Endothelial cell of umbilical vein (primary cell): ENCODE measurements around the gene MRPL54. TPM values are rescaled to one million over a fixed set of nuclear protein-coding genes. Genes with fewer than 3 reads are reported as not detected.
"Not testable (repeated sequence)": the region's sequence is repeated elsewhere in the genome, so short reads cannot be mapped to it uniquely, and the experiment has no call there.

Experiments used
- BruUV-seq: library from RNA; stranded (reverse); fragments of 400-500 nt; replicated peaks from 2 replicates; lab custom pipeline; 2021; lab: Mats Ljungman, UMichigan
- CTCF ChIA-PET: fragments of 300-600, 350-600 bp; sonication (Branson Sonifier 250); formaldehyde crosslinking; loops from one replicate; lab custom pipeline; 2021; ENCODE audit warnings: antibody characterized with exemption, inconsistent platforms; lab: Charles Lee
- POLR2A ChIA-PET: fragments of 300-600, 350-600 bp; sonication (Branson Sonifier 250); formaldehyde crosslinking; loops from one replicate; lab custom pipeline; 2021; ENCODE audit warnings: antibody characterized with exemption, inconsistent platforms; lab: Charles Lee
- DNase-seq: peaks from one replicate; pipeline ENCODE4 v3.0.0-alpha.2; 2011; ENCODE audit warnings: low read depth, low spot score
- FAIRE-seq: peaks from 2 replicates; lab custom pipeline; 2011; peaks lifted over from hg19 to GRCh38; lab: Jason Lieb, UNC
- H2AFZ ChIP-seq: 2 replicates; pipeline ENCODE4 v1.6.0; 2012; ENCODE audit warnings: low read depth, low read length, control low read depth, inconsistent platforms
- H3K27ac ChIP-seq: 2 replicates; pipeline ENCODE4 v1.5.1; 2011; ENCODE audit warnings: low read depth, mild to moderate bottlenecking, control low read depth, low read length, moderate library complexity; ENCODE audit not compliant: insufficient read depth
- H3K27me3 ChIP-seq, 2 experiments: 2 replicates each; pipeline versions ENCODE4 v1.6.0 to v1.6.1; 2011; ENCODE audit warnings: low read length in 2 of 2, mixed read lengths in 1 of 2; ENCODE audit not compliant: control insufficient read depth in 2 of 2, insufficient read depth in 2 of 2
- H3K36me3 ChIP-seq, 2 experiments: 2 replicates in 1 of 2; 3 replicates in 1 of 2; pipeline ENCODE4 v1.5.1; 2011; ENCODE audit warnings: low read length in 2 of 2, mild to moderate bottlenecking in 1 of 2, moderate library complexity in 1 of 2; ENCODE audit not compliant: control insufficient read depth in 2 of 2, insufficient read depth in 2 of 2; ENCODE audit errors: extremely low read depth in 1 of 2
- H3K4me1 ChIP-seq: 3 replicates; pipeline ENCODE4 v1.5.1; 2011; ENCODE audit warnings: mild to moderate bottlenecking, low read length; ENCODE audit not compliant: control insufficient read depth, insufficient read depth; ENCODE audit errors: extremely low read depth
- H3K4me2 ChIP-seq: 2 replicates; pipeline ENCODE4 v1.6.1; 2011; ENCODE audit warnings: low read length, control low read depth, mixed read lengths; ENCODE audit not compliant: insufficient read depth
- H3K4me3 ChIP-seq, 3 experiments: fragments of 200-600 bp in 1 of 3; sonication (generic), shearing (Covaris generic) in 1 of 3; replicated peaks in 1 of 3; 2 replicates each; pipeline ENCODE4 v1.5.1; 2011 to 2016; ENCODE audit warnings: control low read depth in 3 of 3, low read length in 3 of 3, mild to moderate bottlenecking in 2 of 3, inconsistent platforms in 1 of 3, low read depth in 1 of 3, moderate library complexity in 1 of 3; ENCODE audit not compliant: insufficient read depth in 1 of 3
- H3K79me2 ChIP-seq: 2 replicates; pipeline ENCODE4 v1.6.0; 2012; ENCODE audit warnings: low read length, inconsistent platforms; ENCODE audit not compliant: control insufficient read depth, insufficient read depth
- H3K9ac ChIP-seq: replicated peaks from 2 replicates; pipeline ENCODE3; 2011; ENCODE audit warnings: low read length, control low read depth; ENCODE audit not compliant: insufficient read depth; ENCODE audit errors: extremely low read depth
- H3K9me1 ChIP-seq: replicated peaks from 3 replicates; pipeline ENCODE4 v1.6.0; 2011; ENCODE audit warnings: mild to moderate bottlenecking, low read length; ENCODE audit not compliant: control insufficient read depth, insufficient read depth; ENCODE audit errors: extremely low read depth
- H3K9me3 ChIP-seq: replicated peaks from 2 replicates; pipeline ENCODE4 v1.5.1; 2012; ENCODE audit warnings: low read length, inconsistent platforms; ENCODE audit not compliant: control insufficient read depth, insufficient read depth
- H4K20me1 ChIP-seq: replicated peaks from 2 replicates; pipeline ENCODE3; 2011; ENCODE audit warnings: mild to moderate bottlenecking, low read length; ENCODE audit not compliant: control insufficient read depth, insufficient read depth; ENCODE audit errors: extremely low read depth
- EZH2 ChIP-seq: IDR thresholded peaks from 2 replicates; pipeline ENCODE4 v1.6.1; 2012; ENCODE audit warnings: borderline replicate concordance, low read depth, mild to moderate bottlenecking, moderate library complexity, low read length, inconsistent platforms; ENCODE audit not compliant: severe bottlenecking
- FOS ChIP-seq: IDR thresholded peaks from 2 replicates; pipeline ENCODE4 v1.6.1; 2011; ENCODE audit warnings: mild to moderate bottlenecking, low read length, moderate library complexity, borderline replicate concordance; ENCODE audit not compliant: insufficient read depth
- GATA2 ChIP-seq: IDR thresholded peaks from 2 replicates; pipeline ENCODE4 v1.7.0; 2011; ENCODE audit warnings: low read depth, mild to moderate bottlenecking, moderate library complexity, mixed read lengths, low read length; ENCODE audit not compliant: insufficient read length, insufficient read depth
- JUN ChIP-seq: IDR thresholded peaks from 2 replicates; pipeline ENCODE4 v1.6.1; 2011; ENCODE audit warnings: borderline replicate concordance, low read depth; ENCODE audit not compliant: insufficient read length, insufficient read depth
- MYC ChIP-seq: IDR thresholded peaks from one replicate; pipeline ENCODE4 v1.6.1; 2011; ENCODE audit warnings: mild to moderate bottlenecking, low read depth, low read length
- POLR2A ChIP-seq: IDR thresholded peaks from 2 replicates; pipeline ENCODE4 v1.6.1; 2012; ENCODE audit warnings: low read depth, mild to moderate bottlenecking, control low read depth, low read length
- POLR2AphosphoS5 ChIP-seq: IDR thresholded peaks from 2 replicates; pipeline ENCODE4 v1.6.1; 2012; ENCODE audit warnings: low read depth, mild to moderate bottlenecking, control low read depth, low read length, moderate library complexity; ENCODE audit not compliant: insufficient read depth
- dilution Hi-C: fragments of 300-500 bp; cut with MboI; formaldehyde crosslinking; loops from one replicate; pipeline ENCODE4 v1.15.0; 2019; ENCODE audit warnings: low sequenced_read_pairs; ENCODE audit not compliant: extremely low pct_ligation_motif_present
- intact Hi-C: fragments of 100-400 bp; cut with micrococcal nuclease; formaldehyde crosslinking; loops from one replicate; pipeline ENCODE4 v1.10.0; 2022
- polyA plus RNA-seq, 4 experiments: library from polyadenylated mRNA; depleted of rRNA in 3 of 4; stranded (reverse) in 3 of 4; unstranded in 1 of 4; fragments of >200 nt; gene quantifications; 2 replicates each; pipeline versions ENCODE4 v1.2.1 to v1.2.3, GENCODE V29; 2011 to 2012; ENCODE audit warnings: missing spikeins in 1 of 4
- total RNA-seq: library from RNA; stranded (reverse); gene quantifications from 2 replicates; pipeline ENCODE4 v1.2.3, GENCODE V29; 2021
- TF ChIP-seq, protein P1 (sequence below), 2 donors: IDR thresholded peaks; 1 replicate in 1 of 2; 2 replicates in 1 of 2; pipeline ENCODE4 v1.5.1; 2011; ENCODE audit warnings: low read length in 2 of 2, mild to moderate bottlenecking in 2 of 2, moderate library complexity in 2 of 2, control low read depth in 1 of 2, inconsistent platforms in 1 of 2, low read depth in 1 of 2; ENCODE audit not compliant: insufficient read depth in 1 of 2; ENCODE audit errors: extremely low read depth in 1 of 2
- TF ChIP-seq, protein P2 (sequence below): IDR thresholded peaks from 2 replicates; pipeline ENCODE4 v1.6.1; 2011; ENCODE audit not compliant: insufficient read depth, insufficient read length

Gene MRPL54
- total and polyA plus RNA-seq, 2 donors (not counting 3 experiments of a cell fraction or from before 2014, with no cell fraction given) = 76.3 to 93.1 TPM

DNA sequence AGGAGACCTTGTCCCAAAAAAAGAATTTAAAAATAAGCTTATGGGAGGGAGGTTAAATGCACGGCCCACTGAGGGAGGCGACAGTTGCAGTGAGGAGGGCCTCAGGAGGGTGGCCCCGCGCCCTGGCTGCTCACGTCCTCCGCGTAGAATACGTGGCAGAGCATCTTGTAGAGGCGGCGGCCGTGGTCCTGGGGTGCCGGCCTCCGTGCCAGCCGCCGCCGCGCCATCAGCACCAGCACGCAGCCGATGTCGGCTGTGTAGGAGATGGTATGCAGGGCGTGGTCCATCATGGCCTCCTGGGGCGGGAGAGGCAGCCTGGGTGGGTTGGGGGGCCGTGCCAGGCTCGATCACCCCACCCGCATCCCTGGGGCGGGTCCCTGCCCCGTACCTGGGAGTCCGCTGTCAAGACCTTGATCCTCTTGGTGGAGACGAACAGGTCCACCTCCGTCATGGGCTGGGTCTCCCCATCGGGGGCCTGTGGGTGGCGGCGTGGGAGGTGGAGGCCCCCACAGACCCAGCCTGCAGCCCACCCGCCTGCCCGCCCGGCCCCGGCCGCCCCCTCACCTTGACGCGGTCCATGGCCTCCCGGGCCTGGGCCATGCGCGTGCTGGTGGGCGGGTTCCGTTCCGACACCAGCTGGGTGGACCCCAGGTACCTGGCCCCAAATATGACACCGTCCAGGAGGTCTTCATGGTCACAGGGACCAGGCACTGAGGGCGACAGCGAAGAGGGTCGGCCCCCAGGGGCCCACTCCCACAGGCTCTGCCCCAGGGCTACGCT, 8.7 kb upstream of the MRPL54 start:
- no TSS peak for BruUV-seq
- Histone ChIP-seq H3K9ac (no peak overlapping the region), H3K4me2 (no peak overlapping the region), H3K27me3 (no peaks in the 10 kb centered on the region), H3K9me1 (no peaks in the 10 kb centered on the region), H3K4me3 (no peak overlapping the region), H4K20me1 (no peaks in the 10 kb centered on the region), H3K9me3 (no peaks in the 10 kb centered on the region), H3K79me2 (no peaks in the 10 kb centered on the region), H3K36me3 (peaks cover 0 to 13% of the 10 kb centered on the region in 2 experiments), H3K4me1 (no peaks in the 10 kb centered on the region), H2AFZ (no peak overlapping the region), H3K27ac (no peak overlapping the region)
- no peak for TF ChIP-seq POLR2AphosphoS5
- no peak for TF ChIP-seq FOS
- TF ChIP-seq MYC = no peak
- TF ChIP-seq, protein P1, sequence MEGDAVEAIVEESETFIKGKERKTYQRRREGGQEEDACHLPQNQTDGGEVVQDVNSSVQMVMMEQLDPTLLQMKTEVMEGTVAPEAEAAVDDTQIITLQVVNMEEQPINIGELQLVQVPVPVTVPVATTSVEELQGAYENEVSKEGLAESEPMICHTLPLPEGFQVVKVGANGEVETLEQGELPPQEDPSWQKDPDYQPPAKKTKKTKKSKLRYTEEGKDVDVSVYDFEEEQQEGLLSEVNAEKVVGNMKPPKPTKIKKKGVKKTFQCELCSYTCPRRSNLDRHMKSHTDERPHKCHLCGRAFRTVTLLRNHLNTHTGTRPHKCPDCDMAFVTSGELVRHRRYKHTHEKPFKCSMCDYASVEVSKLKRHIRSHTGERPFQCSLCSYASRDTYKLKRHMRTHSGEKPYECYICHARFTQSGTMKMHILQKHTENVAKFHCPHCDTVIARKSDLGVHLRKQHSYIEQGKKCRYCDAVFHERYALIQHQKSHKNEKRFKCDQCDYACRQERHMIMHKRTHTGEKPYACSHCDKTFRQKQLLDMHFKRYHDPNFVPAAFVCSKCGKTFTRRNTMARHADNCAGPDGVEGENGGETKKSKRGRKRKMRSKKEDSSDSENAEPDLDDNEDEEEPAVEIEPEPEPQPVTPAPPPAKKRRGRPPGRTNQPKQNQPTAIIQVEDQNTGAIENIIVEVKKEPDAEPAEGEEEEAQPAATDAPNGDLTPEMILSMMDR (IDR thresholded peaks at IDR 0.05; ENCODE audit: extremely low read depth in 1 of 2, insufficient read depth in 1 of 2, low read depth in 1 of 2, low read length in 2 of 2) = no peak
- TF ChIP-seq GATA2 = no peak
- TF ChIP-seq POLR2A = no peak
- TF ChIP-seq EZH2 = no peak
- TF ChIP-seq, protein P2, sequence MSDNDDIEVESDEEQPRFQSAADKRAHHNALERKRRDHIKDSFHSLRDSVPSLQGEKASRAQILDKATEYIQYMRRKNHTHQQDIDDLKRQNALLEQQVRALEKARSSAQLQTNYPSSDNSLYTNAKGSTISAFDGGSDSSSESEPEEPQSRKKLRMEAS = no peak
- TF ChIP-seq JUN = no peak
- ChIA-PET POLR2A (no interaction called here), CTCF (no interaction called here)
- intact Hi-C loops = no loop called here
- FAIRE-seq (no peak), DNase-seq (no peak)
- dilution Hi-C loops = no loop called here

DNA sequence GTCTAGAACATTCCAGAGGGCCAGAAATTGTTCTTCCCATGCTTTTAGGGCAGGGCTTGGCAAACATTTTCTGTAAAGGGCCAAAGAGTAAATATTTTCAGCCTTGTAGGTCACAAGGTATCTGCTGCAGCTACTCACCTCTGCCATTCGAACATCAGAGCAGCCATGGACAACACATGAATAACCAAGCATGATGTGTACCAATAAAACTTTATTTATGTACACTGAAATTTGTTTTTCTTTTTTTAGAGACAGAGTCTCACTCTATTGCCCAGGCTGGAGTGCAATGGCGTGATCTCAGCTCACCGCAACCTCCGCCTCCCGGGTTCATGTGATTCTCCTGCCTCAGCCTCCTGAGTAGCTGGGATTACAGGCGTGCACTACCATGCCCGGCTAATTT, 4.8 kb upstream of the MRPL54 start:
- H3K4me1 ChIP-seq, intact Hi-C loops, H3K9me1 ChIP-seq, H3K9me3 ChIP-seq, H3K36me3 ChIP-seq, H3K4me2 ChIP-seq, H4K20me1 ChIP-seq, dilution Hi-C loops, POLR2A ChIA-PET, H3K27ac ChIP-seq, H3K27me3 ChIP-seq, BruUV-seq, FAIRE-seq, H3K4me3 ChIP-seq, H3K9ac ChIP-seq, DNase-seq, H2AFZ ChIP-seq: not testable (repeated sequence)
- CTCF ChIA-PET = interaction anchor here (0.7 kb wide), 1 partner anchor 11 kb away, joined by 4 read pairs; no protein-coding TSS in a partner anchor
- H3K79me2 ChIP-seq = peaks cover 19% of the 10 kb centered on the region
